GM12878 (cell line): ENCODE data around the gene SLC6A11. TPM values are rescaled to one million over a fixed set of nuclear protein-coding genes. Genes with fewer than 3 reads are reported as not detected.

Source experiments
- ATAC-seq: fragments of 200-7000 bp; cut with Tn5 transposase; 3 replicates; pipeline ENCODE4 v1.9.1; 2020; ENCODE audit warnings: mild to moderate bottlenecking, moderate library complexity
- BruUV-seq: library from RNA; stranded (reverse); fragments of 400-500 nt; replicated peaks from 2 replicates; lab custom pipeline; 2021; lab: Mats Ljungman, UMichigan
- CTCF ChIA-PET: fragments of 300-600 bp; sonication (Branson Sonifier 250); formaldehyde crosslinking; extraction: SDS; loops from one replicate; lab custom pipeline; 2021; ENCODE audit warnings: inconsistent platforms; lab: Yijun Ruan, JAX
- POLR2A ChIA-PET: fragments of 350-600 bp; formaldehyde crosslinking; extraction: SDS; loops from one replicate; lab custom pipeline; 2021; ENCODE audit warnings: inconsistent platforms; lab: Charles Lee
- RAD21 ChIA-PET: fragments of 300-600 bp; sonication (Branson Sonifier 250); formaldehyde crosslinking; loops from one replicate; lab custom pipeline; 2023; ENCODE audit warnings: antibody characterized with exemption; ENCODE audit not compliant: unreplicated experiment; lab: Charles Lee
- SMC1A ChIA-PET: fragments of 300-600 bp; sonication (Branson Sonifier 250); formaldehyde crosslinking; loops from one replicate; lab custom pipeline; 2023; ENCODE audit not compliant: unreplicated experiment, uncharacterized antibody; lab: Charles Lee
- DNase-seq: peaks from one replicate; pipeline ENCODE4 v3.0.0-alpha.2; 2011; ENCODE audit warnings: low read depth, low spot score
- FAIRE-seq: peaks from 3 replicates; lab custom pipeline; 2011; peaks lifted over from hg19 to GRCh38; lab: Jason Lieb, UNC
- H2AFZ ChIP-seq: 2 replicates; pipeline ENCODE4 v1.6.0; 2011; ENCODE audit warnings: low read depth, low read length, control low read depth; ENCODE audit not compliant: control insufficient read depth
- H3K27ac ChIP-seq: 2 replicates; pipeline ENCODE4 v1.5.1; 2011; ENCODE audit warnings: control low read depth; ENCODE audit not compliant: control insufficient read depth, insufficient read depth
- H3K27me3 ChIP-seq, 2 experiments: replicated peaks in 1 of 2; 2 replicates each; pipeline versions ENCODE4 v1.6.0 to v1.6.1; 2011; ENCODE audit warnings: low read length in 1 of 2; ENCODE audit not compliant: control insufficient read depth in 2 of 2, insufficient read depth in 2 of 2
- H3K36me3 ChIP-seq, 2 experiments: 2 replicates each; pipeline ENCODE4 v1.5.1; 2011; ENCODE audit warnings: low read length in 1 of 2; ENCODE audit not compliant: control insufficient read depth in 2 of 2, insufficient read depth in 2 of 2
- H3K4me1 ChIP-seq: 2 replicates; pipeline ENCODE4 v1.6.1; 2011; ENCODE audit warnings: mild to moderate bottlenecking, low read length, moderate library complexity, mixed read lengths; ENCODE audit not compliant: control insufficient read depth, insufficient read depth
- H3K4me2 ChIP-seq: 2 replicates; pipeline ENCODE4 v1.6.0; 2011; ENCODE audit warnings: control low read depth; ENCODE audit not compliant: control insufficient read depth, insufficient read depth
- H3K4me3 ChIP-seq: fragments of 200-600 bp; sonication (generic); 2 replicates; pipeline ENCODE4 v1.5.1; 2016
- H3K79me2 ChIP-seq: 2 replicates; pipeline ENCODE4 v1.6.0; 2011; ENCODE audit warnings: low read length; ENCODE audit not compliant: control insufficient read depth, insufficient read depth
- H3K9ac ChIP-seq: 2 replicates; pipeline ENCODE4 v1.8.0; 2011; ENCODE audit warnings: low read length, control low read depth, mixed read lengths; ENCODE audit not compliant: control insufficient read depth, insufficient read depth
- H3K9me3 ChIP-seq: replicated peaks from 3 replicates; pipeline ENCODE4 v1.5.1; 2011; ENCODE audit warnings: mild to moderate bottlenecking, low read length; ENCODE audit not compliant: control insufficient read depth, insufficient read depth
- H4K20me1 ChIP-seq: 2 replicates; pipeline ENCODE4 v1.6.0; 2011; ENCODE audit not compliant: control insufficient read depth, insufficient read depth
- ATF7 ChIP-seq: fragments of 450-650 bp; IDR thresholded peaks from 2 replicates; pipeline ENCODE4 v1.6.1; 2016; ENCODE audit warnings: low read depth, mild to moderate bottlenecking
- BCL11A ChIP-seq: IDR thresholded peaks from 2 replicates; pipeline ENCODE4 v1.6.1; 2011; ENCODE audit warnings: low read depth, low read length
- CBFB ChIP-seq: IDR thresholded peaks from 2 replicates; pipeline ENCODE4 v1.6.1; 2016; ENCODE audit warnings: antibody characterized with exemption, low read depth
- CHD2 ChIP-seq: IDR thresholded peaks from 2 replicates; pipeline ENCODE4 v1.6.1; 2011; ENCODE audit warnings: low read depth, low read length, improper control_type of control experiment, borderline replicate concordance
- E2F8 ChIP-seq: fragments of 450-650 bp; IDR thresholded peaks from 2 replicates; pipeline ENCODE4 v1.6.1; 2018; ENCODE audit warnings: mild to moderate bottlenecking, low read depth, moderate library complexity; ENCODE audit not compliant: partially characterized antibody
- ESRRA ChIP-seq: IDR thresholded peaks from 2 replicates; pipeline ENCODE4 v1.6.1; 2012; ENCODE audit warnings: mild to moderate bottlenecking, low read length, improper control_type of control experiment
- EZH2 ChIP-seq: IDR thresholded peaks from 2 replicates; pipeline ENCODE4 v1.6.1; 2012; ENCODE audit warnings: low read depth, mild to moderate bottlenecking, control low read depth, inconsistent platforms, low read length, borderline replicate concordance; ENCODE audit not compliant: control insufficient read depth
- IRF5 ChIP-seq: fragments of 450-650 bp; IDR thresholded peaks from 2 replicates; pipeline ENCODE4 v1.6.1; 2017; ENCODE audit warnings: borderline replicate concordance
- MEF2B ChIP-seq: fragments of 450-650 bp; IDR thresholded peaks from 2 replicates; pipeline ENCODE4 v1.6.1; 2018; ENCODE audit warnings: mild to moderate bottlenecking, moderate library complexity; ENCODE audit not compliant: partially characterized antibody, poor library complexity, severe bottlenecking
- NRF1 ChIP-seq: conservative IDR thresholded peaks from 2 replicates; pipeline ENCODE4 v1.6.1; 2011; ENCODE audit warnings: mild to moderate bottlenecking, low read depth, low read length, improper control_type of control experiment
- PAX8 ChIP-seq: fragments of 450-650 bp; IDR thresholded peaks from 2 replicates; pipeline ENCODE4 v1.6.1; 2017; ENCODE audit warnings: mild to moderate bottlenecking, moderate library complexity
- PML ChIP-seq: IDR thresholded peaks from 2 replicates; pipeline ENCODE4 v1.6.1; 2012; ENCODE audit warnings: low read length, inconsistent platforms
- REST ChIP-seq: IDR thresholded peaks from 2 replicates; pipeline ENCODE4 v1.6.1; 2012; ENCODE audit warnings: mild to moderate bottlenecking, low read depth, low read length
- SKIL ChIP-seq: fragments of 450-650 bp; IDR thresholded peaks from 2 replicates; pipeline ENCODE4 v1.6.1; 2017; ENCODE audit warnings: mild to moderate bottlenecking, low read depth, inconsistent platforms; ENCODE audit not compliant: poor library complexity, severe bottlenecking
- SMARCA5 ChIP-seq: fragments of 450-650 bp; IDR thresholded peaks from 2 replicates; pipeline ENCODE4 v1.6.1; 2017; ENCODE audit warnings: mild to moderate bottlenecking
- STAT1 ChIP-seq: fragments of 450-650 bp; conservative IDR thresholded peaks from 2 replicates; pipeline ENCODE4 v1.6.1; 2014; ENCODE audit warnings: antibody characterized with exemption, mild to moderate bottlenecking
- WGBS: methylation state at CpG from one replicate; pipeline ENCODE4 v1.1.6; 2016; ENCODE audit warnings: low lambda C conversion rate; ENCODE audit not compliant: insufficient replicate concordance, insufficient coverage; ENCODE audit errors: missing lambda C conversion rate; 5-methylcytosine and 5-hydroxymethylcytosine counted together
- in situ Hi-C: fragments of 300-500 bp; cut with MboI; formaldehyde crosslinking; loops from 9 replicates; pipeline ENCODE4 v1.14.3; 2018; ENCODE audit warnings: mixed read lengths
- intact Hi-C: fragments of 100-400 bp; cut with micrococcal nuclease; formaldehyde crosslinking; loops from one replicate; pipeline ENCODE4 v1.14.2; 2022; ENCODE audit not compliant: unreplicated experiment
- polyA plus RNA-seq, 11 experiments: library from polyadenylated mRNA; depleted of rRNA in 4 of 11; unstranded in 6 of 11; stranded (reverse) in 5 of 11; fragments of >200 nt; fragmentation: Nextera tagmentation in 4 of 11; fragmentation: Illumina TruSeq in 1 of 11; extraction: Ambion mirVana in 4 of 11; extraction: Trizol in 1 of 11; gene quantifications; 1 replicate in 1 of 11; 2 replicates in 10 of 11; pipeline versions ENCODE4 v1.2.1 to v1.2.3, GENCODE V29; 2011 to 2016; ENCODE audit warnings: inconsistent platforms in 2 of 11, missing spikeins in 2 of 11, low read depth in 1 of 11
- total RNA-seq, 4 experiments: library from RNA; depleted of rRNA in 3 of 4; stranded (reverse); fragments of >200 nt in 3 of 4; fragmentation: Illumina TruSeq in 1 of 4; extraction: Trizol in 1 of 4; gene quantifications; 2 replicates each; pipeline versions ENCODE4 v1.2.1 to v1.2.3, GENCODE V29; 2013 to 2021

Gene SLC6A11
- total and polyA plus RNA-seq, 10 of the 15 experiments (the other 5 are each of a cell fraction or from before 2014, with no cell fraction given), result not detected

GRCh38 chr3:10973046-10973595 lies 157.1 kb downstream of the SLC6A11 start:
- H3K4me2 ChIP-seq, result no peak overlapping the region
- intact Hi-C loops, result no loop called here
- DNase-seq (no peak), ATAC-seq (no peak), FAIRE-seq (no peak)
- H3K4me3 ChIP-seq, result no peak overlapping the region
- H3K4me1 ChIP-seq, result no peaks in the 10 kb centered on the region
- no peak overlapping the region for H3K27ac ChIP-seq
- 37% methylated on average over 13 of the region's 13 CpGs for WGBS
- H2AFZ ChIP-seq, result no peak overlapping the region
- CTCF ChIA-PET, result no interaction called here
- H3K9ac ChIP-seq, result no peak overlapping the region
- in situ Hi-C loops, result no loop called here
- H4K20me1 ChIP-seq, result no peaks in the 10 kb centered on the region
- no peaks in the 10 kb centered on the region for H3K27me3 ChIP-seq
- BruUV-seq, result no TSS peak
- RAD21 ChIA-PET, result no interaction called here
- H3K36me3 ChIP-seq, result no peaks in the 10 kb centered on the region
- no peaks in the 10 kb centered on the region for H3K79me2 ChIP-seq
- no peaks in the 10 kb centered on the region; the same call in 2 of the 3 replicates for H3K9me3 ChIP-seq
- POLR2A ChIA-PET, result no interaction called here
- SMC1A ChIA-PET, result no interaction called here
- TF ChIP-seq REST (no peak), SKIL (no peak), ESRRA (no peak), ATF7 (no peak), BCL11A (no peak), CHD2 (no peak), CBFB (no peak), IRF5 (no peak), EZH2 (no peak), PAX8 (no peak), PML (no peak), NRF1 (no peak), STAT1 (no peak), MEF2B (no peak), E2F8 (no peak), SMARCA5 (no peak)
